SK-N-SH treated with all-trans-retinoic acid at 6 μM for 48 hours (cell line): ENCODE measurements around the gene HP1BP3.

Source experiments
- GLIS3 ChIP-seq: fragments of 250-450 bp; sonication (Bioruptor Pico); IDR thresholded peaks from 2 replicates; pipeline ENCODE4 v1.5.0; 2020; ENCODE audit warnings: mild to moderate bottlenecking, moderate library complexity
- OSR1 ChIP-seq: fragments of 250-450 bp; sonication (Bioruptor Pico); IDR thresholded peaks from 2 replicates; pipeline ENCODE4 v1.8.0; 2022; ENCODE audit warnings: moderate library complexity, mild to moderate bottlenecking, inconsistent platforms
- TF ChIP-seq, protein P1 (sequence below): fragments of 250-450 bp; sonication (Bioruptor Pico); IDR thresholded peaks from 2 replicates; pipeline ENCODE4 v1.5.1; 2020; ENCODE audit warnings: low read depth, mild to moderate bottlenecking, moderate library complexity

- TF ChIP-seq GLIS3 (CRISPR knock-in tag): no peak
- TF ChIP-seq, protein P1, sequence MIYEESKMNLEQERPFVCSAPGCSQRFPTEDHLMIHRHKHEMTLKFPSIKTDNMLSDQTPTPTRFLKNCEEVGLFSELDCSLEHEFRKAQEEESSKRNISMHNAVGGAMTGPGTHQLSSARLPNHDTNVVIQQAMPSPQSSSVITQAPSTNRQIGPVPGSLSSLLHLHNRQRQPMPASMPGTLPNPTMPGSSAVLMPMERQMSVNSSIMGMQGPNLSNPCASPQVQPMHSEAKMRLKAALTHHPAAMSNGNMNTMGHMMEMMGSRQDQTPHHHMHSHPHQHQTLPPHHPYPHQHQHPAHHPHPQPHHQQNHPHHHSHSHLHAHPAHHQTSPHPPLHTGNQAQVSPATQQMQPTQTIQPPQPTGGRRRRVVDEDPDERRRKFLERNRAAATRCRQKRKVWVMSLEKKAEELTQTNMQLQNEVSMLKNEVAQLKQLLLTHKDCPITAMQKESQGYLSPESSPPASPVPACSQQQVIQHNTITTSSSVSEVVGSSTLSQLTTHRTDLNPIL: no peak
- no peak for TF ChIP-seq OSR1 (CRISPR knock-in tag)
These were observed 49.1 kb upstream of the HP1BP3 start for GRCh38 chr1:20836230-20836629.
